HEK293 (cell line): Measurements from ENCODE around the gene PBX2.

Experiments
- ZNF157 ChIP-seq: fragments of 450-650 bp; formaldehyde crosslinking; IDR thresholded peaks from 2 replicates; pipeline ENCODE4 v1.5.1; 2016; ENCODE audit warnings: missing biosample characterization, missing genetic modification characterization
- ZNF341 ChIP-seq: fragments of 450-650 bp; formaldehyde crosslinking; IDR thresholded peaks from 2 replicates; pipeline ENCODE4; 2016; ENCODE audit warnings: low read depth, missing biosample characterization, missing genetic modification characterization
- ZNF423 ChIP-seq: fragments of 450-650 bp; formaldehyde crosslinking; IDR thresholded peaks from 2 replicates; pipeline ENCODE4 v1.5.1; 2016; ENCODE audit warnings: missing biosample characterization, missing genetic modification characterization
- ZNF530 ChIP-seq: fragments of 450-650 bp; formaldehyde crosslinking; IDR thresholded peaks from 2 replicates; pipeline ENCODE4 v1.5.1; 2016; ENCODE audit warnings: low read depth, missing biosample characterization, missing genetic modification characterization
- ZNF837 ChIP-seq: fragments of 450-650 bp; formaldehyde crosslinking; IDR thresholded peaks from 2 replicates; pipeline ENCODE4 v1.5.1; 2016; ENCODE audit warnings: missing biosample characterization, missing genetic modification characterization
- ZSCAN30 ChIP-seq: fragments of 450-650 bp; IDR thresholded peaks from 2 replicates; pipeline ENCODE4 v1.5.1; 2018; ENCODE audit warnings: missing biosample characterization, mild to moderate bottlenecking, missing genetic modification characterization, moderate library complexity
- TF ChIP-seq, protein P1 (sequence below): fragments of 450-650 bp; formaldehyde crosslinking; IDR thresholded peaks from 2 replicates; pipeline ENCODE4 v1.5.1; 2016; ENCODE audit warnings: missing biosample characterization, missing genetic modification characterization

DNA sequence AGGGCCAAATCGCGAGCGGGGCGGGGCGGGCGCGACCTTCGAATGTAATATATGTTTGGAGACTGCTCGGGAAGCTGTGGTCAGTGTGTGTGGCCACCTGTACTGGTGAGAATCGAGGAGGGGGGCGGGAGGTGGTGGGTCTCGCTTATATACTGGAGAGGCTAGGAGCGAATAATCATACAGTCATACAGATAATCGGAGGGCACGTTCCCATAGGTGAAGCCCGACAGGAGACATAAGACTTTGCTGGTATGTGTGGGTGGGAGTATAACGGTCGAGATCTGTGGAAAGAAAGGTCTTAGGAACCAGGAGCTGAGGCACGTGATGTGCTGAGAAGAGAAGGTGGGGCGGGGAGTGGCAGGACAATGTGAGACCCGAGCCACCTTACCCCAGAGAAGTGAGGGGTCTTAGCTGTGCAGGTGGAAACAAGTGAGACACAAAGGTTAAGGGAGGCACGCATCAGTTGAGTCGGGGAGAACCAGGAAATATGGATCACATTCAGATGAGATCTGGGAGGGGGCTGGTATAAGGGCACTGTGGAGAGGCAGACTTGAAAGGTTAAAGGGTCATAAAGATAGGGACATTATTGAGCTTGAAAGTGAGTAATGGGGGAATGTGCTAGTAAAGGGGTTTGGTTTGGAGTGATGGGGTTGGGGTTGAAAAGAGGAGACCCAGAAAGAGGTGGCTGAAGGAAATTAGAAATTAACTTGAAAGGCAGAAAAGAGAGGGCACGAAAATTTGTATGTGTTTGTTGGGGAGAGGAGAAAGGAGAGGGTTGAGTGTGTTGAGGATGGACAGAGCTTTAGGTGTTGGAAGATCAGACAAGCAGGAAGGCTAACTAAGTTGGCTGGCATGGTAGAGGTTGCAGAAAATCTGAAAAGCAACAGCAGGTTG is 11.2 kb downstream of the PBX2 start:
- TF ChIP-seq ZNF530 = no peak
- TF ChIP-seq, protein P1, sequence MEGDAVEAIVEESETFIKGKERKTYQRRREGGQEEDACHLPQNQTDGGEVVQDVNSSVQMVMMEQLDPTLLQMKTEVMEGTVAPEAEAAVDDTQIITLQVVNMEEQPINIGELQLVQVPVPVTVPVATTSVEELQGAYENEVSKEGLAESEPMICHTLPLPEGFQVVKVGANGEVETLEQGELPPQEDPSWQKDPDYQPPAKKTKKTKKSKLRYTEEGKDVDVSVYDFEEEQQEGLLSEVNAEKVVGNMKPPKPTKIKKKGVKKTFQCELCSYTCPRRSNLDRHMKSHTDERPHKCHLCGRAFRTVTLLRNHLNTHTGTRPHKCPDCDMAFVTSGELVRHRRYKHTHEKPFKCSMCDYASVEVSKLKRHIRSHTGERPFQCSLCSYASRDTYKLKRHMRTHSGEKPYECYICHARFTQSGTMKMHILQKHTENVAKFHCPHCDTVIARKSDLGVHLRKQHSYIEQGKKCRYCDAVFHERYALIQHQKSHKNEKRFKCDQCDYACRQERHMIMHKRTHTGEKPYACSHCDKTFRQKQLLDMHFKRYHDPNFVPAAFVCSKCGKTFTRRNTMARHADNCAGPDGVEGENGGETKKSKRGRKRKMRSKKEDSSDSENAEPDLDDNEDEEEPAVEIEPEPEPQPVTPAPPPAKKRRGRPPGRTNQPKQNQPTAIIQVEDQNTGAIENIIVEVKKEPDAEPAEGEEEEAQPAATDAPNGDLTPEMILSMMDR (tag by site-specific recombination) = no peak
- 0 out of 2 replicates have a peak, but pooled peaks have one; percentile 18 for TF ChIP-seq ZNF341 (tag by site-specific recombination)
- TF ChIP-seq ZNF157 (tag by site-specific recombination) = no peak
- no peak for TF ChIP-seq ZSCAN30 (tag by site-specific recombination)
- TF ChIP-seq ZNF837 = no peak
- TF ChIP-seq ZNF423 (tag by site-specific recombination) = no peak
